B cell (primary cell): ENCODE data around the gene PROCR. TPM values are rescaled to one million over a fixed set of nuclear protein-coding genes. Genes with fewer than 3 reads are reported as not detected.

Experiments used
- ATAC-seq: fragments of 200-7000 bp; cut with Tn5 transposase; one replicate; pipeline ENCODE4 v1.10.0; 2021; ENCODE audit warnings: low read depth, mild to moderate bottlenecking, moderate number of reproducible peaks, moderate library complexity
- CTCF ChIA-PET: fragments of 350-600 bp; sonication (Branson Sonifier 250); formaldehyde crosslinking; loops from one replicate; lab custom pipeline; 2021; ENCODE audit warnings: antibody characterized with exemption, inconsistent platforms; lab: Charles Lee
- POLR2A ChIA-PET: fragments of 350-600 bp; sonication (Branson Sonifier 250); formaldehyde crosslinking; loops from one replicate; lab custom pipeline; 2021; ENCODE audit warnings: antibody characterized with exemption; lab: Charles Lee
- DNase-seq: peaks from one replicate; pipeline ENCODE4 v3.0.0; 2013
- H2AFZ ChIP-seq: 2 replicates; pipeline ENCODE4 v1.6.1; 2012; ENCODE audit warnings: mild to moderate bottlenecking, low read depth, low read length; ENCODE audit not compliant: insufficient read depth, poor library complexity, severe bottlenecking
- H3K27ac ChIP-seq, 2 donors: 1 replicate in 1 of 2; 2 replicates in 1 of 2; pipeline ENCODE4 v1.5.1; 2012 to 2013; ENCODE audit warnings: low read length in 2 of 2, mild to moderate bottlenecking in 2 of 2, moderate library complexity in 1 of 2
- H3K27me3 ChIP-seq, 4 experiments: fragments of 200-600 bp in 1 of 4; sonication (generic) in 1 of 4; replicated peaks in 1 of 4; 1 replicate in 2 of 4; 2 replicates in 2 of 4; pipeline versions ENCODE4 v1.6.1 to v1.7.0; 2013 to 2016; ENCODE audit warnings: low read length in 3 of 4, mild to moderate bottlenecking in 2 of 4, mixed read lengths in 1 of 4, moderate library complexity in 1 of 4; ENCODE audit not compliant: insufficient read depth in 4 of 4, control insufficient read depth in 3 of 4; ENCODE audit errors: control extremely low read depth in 1 of 4
- H3K36me3 ChIP-seq, 2 experiments: replicated peaks in 1 of 2; 1 replicate in 1 of 2; 2 replicates in 1 of 2; pipeline versions ENCODE4 v1.6.1 to v1.7.1; 2013; ENCODE audit warnings: low read length in 1 of 2; ENCODE audit not compliant: insufficient read depth in 2 of 2, control insufficient read depth in 1 of 2; ENCODE audit errors: control extremely low read depth in 1 of 2, extremely low read depth in 1 of 2
- H3K4me1 ChIP-seq, 2 donors: fragments of 200-600 bp in 1 of 2; sonication (generic) in 1 of 2; 1 replicate in 1 of 2; 2 replicates in 1 of 2; pipeline versions ENCODE4 v1.5.1 to v1.6.1; 2013 to 2017; ENCODE audit warnings: low read length in 2 of 2; ENCODE audit not compliant: control insufficient read depth in 2 of 2, insufficient read depth in 2 of 2
- H3K4me2 ChIP-seq: replicated peaks from 2 replicates; pipeline ENCODE3; 2012; ENCODE audit warnings: mild to moderate bottlenecking, low read depth, low read length; ENCODE audit not compliant: poor library complexity, severe bottlenecking
- H3K4me3 ChIP-seq, 5 experiments: fragments of 200-600 bp in 1 of 5; sonication (generic) in 1 of 5; 1 replicate in 3 of 5; 2 replicates in 2 of 5; pipeline versions ENCODE4 v1.5.1 to v1.7.0; 2011 to 2016; ENCODE audit warnings: low read length in 4 of 5, mild to moderate bottlenecking in 4 of 5, low read depth in 2 of 5, control low read depth in 1 of 5, moderate library complexity in 1 of 5; ENCODE audit not compliant: insufficient read depth in 1 of 5; ENCODE audit errors: control extremely low read depth in 1 of 5, extremely low read depth in 1 of 5
- H3K79me2 ChIP-seq: fragments of 200-600 bp; sonication (generic); one replicate; pipeline ENCODE4 v1.6.0; 2016; ENCODE audit warnings: low read length; ENCODE audit not compliant: control insufficient read depth, insufficient read depth
- H3K9ac ChIP-seq: fragments of 200-600 bp; sonication (generic); 2 replicates; pipeline ENCODE4 v1.6.1; 2017; ENCODE audit warnings: mild to moderate bottlenecking, low read length, moderate library complexity
- H3K9me3 ChIP-seq, 3 donors: one replicate each; pipeline versions ENCODE4 v1.6.1 to v1.7.1; 2013; ENCODE audit warnings: low read length in 2 of 3; ENCODE audit not compliant: control insufficient read depth in 2 of 3, insufficient read depth in 1 of 3; ENCODE audit errors: control extremely low read depth in 1 of 3
- H4K20me1 ChIP-seq: 2 replicates; pipeline ENCODE4 v1.6.0; 2012; ENCODE audit warnings: mild to moderate bottlenecking, low read length; ENCODE audit not compliant: insufficient read depth, control insufficient read depth, poor library complexity, severe bottlenecking
- H3K27ac Mint-ChIP-seq: one replicate; pipeline ENCODE4 v1.8.0; 2021; ENCODE audit warnings: mixed read lengths
- H3K27me3 Mint-ChIP-seq: one replicate; pipeline ENCODE4 v1.8.0; 2021; ENCODE audit warnings: mixed read lengths
- H3K4me1 Mint-ChIP-seq: one replicate; pipeline ENCODE4 v1.8.0; 2021; ENCODE audit warnings: mixed read lengths
- H3K4me3 Mint-ChIP-seq: one replicate; pipeline ENCODE4 v1.8.0; 2021; ENCODE audit warnings: mixed read lengths
- H3K9me3 Mint-ChIP-seq: one replicate; pipeline ENCODE4 v1.8.0; 2022; ENCODE audit warnings: mixed read lengths; ENCODE audit not compliant: insufficient read depth
- CTCF ChIP-seq: fragments of 200-600 bp; IDR thresholded peaks from one replicate; pipeline ENCODE4 v1.8.0; 2022; ENCODE audit warnings: antibody characterized with exemption, mild to moderate bottlenecking
- EZH2 ChIP-seq: IDR thresholded peaks from 2 replicates; pipeline ENCODE4 v1.6.1; 2012; ENCODE audit warnings: borderline replicate concordance, low read depth, mild to moderate bottlenecking, moderate library complexity, low read length; ENCODE audit not compliant: insufficient read depth, poor library complexity, severe bottlenecking
- WGBS: methylation state at CpG from one replicate; pipeline ENCODE4 v1.1.5; 2013; ENCODE audit warnings: missing lambda C conversion rate; ENCODE audit not compliant: insufficient coverage; 5-methylcytosine and 5-hydroxymethylcytosine counted together
- intact Hi-C: fragments of 100-400 bp; cut with micrococcal nuclease; formaldehyde crosslinking; loops from one replicate; pipeline ENCODE4 v1.10.0; 2022
- polyA plus RNA-seq: library from polyadenylated mRNA; depleted of rRNA; stranded (reverse); fragments of >200 nt; gene quantifications from 2 replicates; pipeline ENCODE4 v1.2.3, GENCODE V29; 2012
- total RNA-seq, 2 donors: library from RNA; stranded (reverse); fragments of 120-200 nt in 1 of 2; gene quantifications; 1 replicate in 1 of 2; 2 replicates in 1 of 2; pipeline versions ENCODE4 v1.2.3 to v1.2.4, GENCODE V29; 2013 to 2022

The PROCR gene
- total and polyA plus RNA-seq, 2 donors (not counting 1 experiment from before 2014, with no cell fraction given) = 0.30 to 0.57 TPM

GRCh38 chr20:35131934-35132333, 39.9 kb upstream of the PROCR start:
- ChIA-PET CTCF (no interaction called here), POLR2A (no interaction called here)
- ATAC-seq (no peak), DNase-seq (no peak)
- H3K27me3 ChIP-seq = no peaks in the 10 kb centered on the region
- no peak overlapping the region for H3K4me3 Mint-ChIP-seq
- intact Hi-C loops = no loop called here
- H4K20me1 ChIP-seq = peaks cover 17% of the 10 kb centered on the region
- H3K27ac Mint-ChIP-seq = no peak overlapping the region
- H3K4me3 ChIP-seq = no peak overlapping the region
- no peak overlapping the region for H2AFZ ChIP-seq
- peaks cover 4 to 78% of the 10 kb centered on the region in 2 experiments for H3K36me3 ChIP-seq
- no peaks in the 10 kb centered on the region for H3K4me1 ChIP-seq
- no peak overlapping the region for H3K27ac ChIP-seq
- H3K4me2 ChIP-seq = no peak overlapping the region
- WGBS = no CpG with 5 or more reads among the region's 4 CpGs
- H3K9me3 ChIP-seq = no peaks in the 10 kb centered on the region
- no peak for TF ChIP-seq EZH2
- H3K4me1 Mint-ChIP-seq = no peaks in the 10 kb centered on the region
- no peak overlapping the region for H3K9ac ChIP-seq
- H3K9me3 Mint-ChIP-seq = no peaks in the 10 kb centered on the region
- no peaks in the 10 kb centered on the region for H3K27me3 Mint-ChIP-seq
- H3K79me2 ChIP-seq = peaks cover 3% of the 10 kb centered on the region

DNA sequence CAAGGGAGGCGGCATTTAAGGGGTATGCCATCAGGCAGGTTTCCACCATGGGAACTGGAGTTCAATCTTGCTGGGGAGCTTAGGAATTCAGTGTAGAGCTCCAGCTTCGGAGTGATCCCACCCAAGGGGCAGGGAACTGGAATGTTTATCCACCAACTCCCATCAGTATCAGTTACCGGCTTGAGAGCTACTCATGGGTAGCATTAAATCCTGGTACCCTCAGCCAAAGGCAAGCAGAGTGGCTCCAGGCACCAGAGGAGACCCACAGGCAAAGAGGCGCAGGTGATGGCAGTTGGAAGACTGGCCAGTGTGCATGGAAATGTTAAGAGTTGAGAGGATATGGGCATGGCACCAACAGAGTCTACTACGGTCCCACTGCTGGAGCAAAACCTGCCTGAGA, 38.8 kb upstream of the PROCR start:
- intact Hi-C loops = no loop called here
- CTCF ChIA-PET = no interaction called here
- DNase-seq = no peak

More for the DNA sequence above, 38.8 kb upstream of the PROCR start:
- TF ChIP-seq CTCF = no peak
- TF ChIP-seq EZH2 = no peak
- Histone ChIP-seq H3K79me2 (peaks cover 7% of the 10 kb centered on the region), H3K4me1 (no peaks in the 10 kb centered on the region), H2AFZ (no peak overlapping the region), H4K20me1 (peaks cover 19% of the 10 kb centered on the region), H3K27ac (no peak overlapping the region), H3K4me2 (no peak overlapping the region), H3K27me3 (no peaks in the 10 kb centered on the region), H3K9ac (no peak overlapping the region), H3K9me3 (no peaks in the 10 kb centered on the region), H3K4me3 (no peak overlapping the region), H3K36me3 (peaks cover 4 to 79% of the 10 kb centered on the region in 2 experiments)
- no peaks in the 10 kb centered on the region for H3K9me3 Mint-ChIP-seq
- H3K4me1 Mint-ChIP-seq = no peaks in the 10 kb centered on the region
- no peak overlapping the region for H3K27ac Mint-ChIP-seq
- 100% methylated on average over 3 of the region's 5 CpGs for WGBS
- POLR2A ChIA-PET = no interaction called here
- no peak overlapping the region for H3K4me3 Mint-ChIP-seq
- H3K27me3 Mint-ChIP-seq = no peaks in the 10 kb centered on the region
- ATAC-seq = no peak
